ENCODE measurements around the gene ANKRD39.

The ANKRD39 gene

GRCh38 chr2:96887493-96888012 lies 29.7 kb upstream of the ANKRD39 start:
- no peak for DNase-seq

- no peak for DNase-seq
Measured at GRCh38 chr2:96885432-96886347, 27.9 kb upstream of the ANKRD39 start.

DNA sequence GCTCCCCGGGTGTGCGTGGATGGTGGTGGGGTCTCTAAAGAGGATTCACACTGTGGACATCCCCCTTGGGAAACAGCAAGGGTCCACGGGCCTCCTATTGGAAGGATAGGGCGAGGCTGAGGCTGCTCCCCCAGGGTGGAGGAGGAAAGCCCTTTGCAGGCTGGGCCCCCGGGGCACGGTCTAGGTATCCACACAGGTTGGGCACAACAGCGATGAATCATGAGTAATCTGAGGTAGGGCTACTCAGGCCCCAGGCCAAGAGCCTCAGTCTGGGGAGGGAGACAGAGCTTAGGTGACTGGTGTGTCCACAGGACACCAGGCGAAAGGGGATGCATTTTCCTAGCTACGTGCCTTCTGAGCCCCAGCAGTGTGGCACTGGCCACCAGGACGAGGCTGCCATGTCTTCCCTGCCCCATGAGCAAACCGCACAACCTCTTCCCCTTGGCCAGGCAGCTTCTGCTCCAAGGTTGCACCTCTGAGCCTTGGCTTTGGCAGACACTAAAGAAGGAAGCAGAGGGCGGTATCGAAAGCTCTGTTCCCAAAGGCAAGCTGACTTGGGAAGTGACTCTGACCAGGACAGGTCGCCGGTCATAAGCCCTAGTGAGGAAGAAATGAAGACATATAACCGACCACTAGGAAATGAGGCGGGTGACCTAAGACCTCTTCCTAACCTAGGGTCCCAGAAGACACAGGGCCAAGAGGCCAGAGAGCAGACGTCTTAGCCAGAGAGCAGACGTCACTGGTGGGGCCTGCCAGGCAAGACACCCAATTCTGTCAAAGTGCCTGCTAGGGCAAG lies 26.7 kb upstream of the ANKRD39 start:
- DNase-seq, result no peak

- no peak for DNase-seq
Measured at GRCh38 chr2:96883306-96883705, 25.5 kb upstream of the ANKRD39 start.

- no peak for DNase-seq
Measured at GRCh38 chr2:96882906-96883305, 25.1 kb upstream of the ANKRD39 start.

DNA sequence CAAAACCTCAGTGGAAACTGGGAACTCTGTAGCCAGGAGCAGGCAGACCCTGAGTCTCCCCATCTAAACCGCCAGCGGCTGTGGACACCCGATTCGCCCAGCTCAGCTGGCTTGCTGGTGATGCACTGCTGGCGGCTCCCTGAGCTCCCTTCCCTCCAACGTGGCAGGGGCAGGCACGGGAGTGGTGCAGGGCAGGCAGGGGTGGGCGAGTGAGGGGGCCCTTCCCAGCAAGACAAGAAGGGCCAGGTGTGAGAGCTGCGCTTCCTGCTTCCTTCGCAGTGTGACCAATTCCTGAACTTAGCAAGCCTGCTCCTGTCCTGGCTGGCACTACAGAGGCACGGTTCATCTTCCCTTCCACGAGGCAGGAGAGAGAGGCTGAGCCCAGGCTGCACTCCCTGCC lies 24.4 kb upstream of the ANKRD39 start:
- no peak for DNase-seq

- DNase-seq, result no peak
Measured at GRCh38 chr2:96881349-96882195, 23.8 kb upstream of the ANKRD39 start.

- DNase-seq, result no peak
Measured at GRCh38 chr2:96880891-96881273, 23.1 kb upstream of the ANKRD39 start.

DNA sequence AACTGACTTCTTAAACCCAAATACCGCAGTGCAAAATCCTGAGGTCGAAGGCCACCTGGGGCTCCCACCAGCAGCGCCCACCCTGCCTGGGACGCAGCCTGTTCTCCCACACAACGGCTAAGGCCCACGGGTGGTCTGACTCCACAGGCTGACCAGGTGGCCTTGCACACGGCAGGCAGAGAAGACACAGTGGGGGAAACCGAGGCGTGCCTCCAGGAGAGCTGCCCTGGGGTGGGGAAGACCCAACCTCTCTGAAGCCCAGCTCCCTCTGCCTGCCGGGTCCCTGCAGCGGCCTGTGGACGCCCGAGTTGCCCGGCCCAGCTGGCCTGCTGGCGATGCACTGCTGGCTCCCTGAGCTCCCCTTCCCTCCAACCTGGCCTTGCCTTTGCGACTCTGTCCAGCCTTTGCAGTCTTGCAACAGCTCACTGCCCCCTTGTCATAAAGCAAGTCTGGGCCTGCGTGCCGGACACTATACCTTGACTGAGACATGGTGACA lies 21.8 kb upstream of the ANKRD39 start:
- no peak for DNase-seq

DNA sequence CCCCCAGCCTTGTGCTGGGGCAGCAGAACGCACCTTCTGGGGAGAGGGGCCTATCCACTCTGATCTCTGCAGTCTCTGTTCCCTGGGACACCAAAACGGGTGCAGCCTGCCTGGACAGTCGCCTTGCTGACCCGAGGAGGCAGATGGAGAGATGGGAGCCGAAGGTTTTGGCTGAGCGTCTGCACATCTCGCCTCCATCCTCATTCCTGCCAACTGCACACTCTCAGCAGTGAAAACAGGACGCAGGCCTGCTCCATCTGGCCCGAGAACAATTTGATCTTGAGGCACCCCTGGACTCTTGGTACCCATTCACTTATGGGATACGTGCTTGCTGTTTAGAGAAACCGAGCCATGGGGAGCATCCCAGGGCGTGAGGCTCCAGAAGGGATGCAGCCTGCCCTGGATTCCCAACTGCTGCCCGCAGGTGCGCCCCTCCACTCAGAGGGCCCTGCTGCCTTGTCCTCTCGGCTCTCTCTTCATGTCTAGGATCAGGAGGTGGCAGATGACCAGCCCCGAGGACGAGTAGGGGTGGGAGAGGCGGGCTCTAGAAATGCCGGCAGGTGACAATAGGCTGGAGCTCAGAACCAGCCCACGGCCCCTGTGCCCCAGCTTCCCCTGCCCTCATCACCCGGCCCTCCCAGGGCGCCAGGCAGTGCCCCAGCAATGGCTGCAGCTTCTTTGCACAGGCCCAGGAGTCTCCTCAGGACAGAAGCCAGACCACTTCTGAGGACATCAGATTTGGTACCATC lies 21.2 kb upstream of the ANKRD39 start:
- DNase-seq, result no peak

GRCh38 chr2:96878171-96878570 lies 20.4 kb upstream of the ANKRD39 start:
- DNase-seq, result no peak

- DNase-seq, result no peak
Measured at GRCh38 chr2:96877631-96878092, 19.8 kb upstream of the ANKRD39 start.

GRCh38 chr2:96877042-96877451 lies 19.2 kb upstream of the ANKRD39 start:
- no peak for DNase-seq

DNA sequence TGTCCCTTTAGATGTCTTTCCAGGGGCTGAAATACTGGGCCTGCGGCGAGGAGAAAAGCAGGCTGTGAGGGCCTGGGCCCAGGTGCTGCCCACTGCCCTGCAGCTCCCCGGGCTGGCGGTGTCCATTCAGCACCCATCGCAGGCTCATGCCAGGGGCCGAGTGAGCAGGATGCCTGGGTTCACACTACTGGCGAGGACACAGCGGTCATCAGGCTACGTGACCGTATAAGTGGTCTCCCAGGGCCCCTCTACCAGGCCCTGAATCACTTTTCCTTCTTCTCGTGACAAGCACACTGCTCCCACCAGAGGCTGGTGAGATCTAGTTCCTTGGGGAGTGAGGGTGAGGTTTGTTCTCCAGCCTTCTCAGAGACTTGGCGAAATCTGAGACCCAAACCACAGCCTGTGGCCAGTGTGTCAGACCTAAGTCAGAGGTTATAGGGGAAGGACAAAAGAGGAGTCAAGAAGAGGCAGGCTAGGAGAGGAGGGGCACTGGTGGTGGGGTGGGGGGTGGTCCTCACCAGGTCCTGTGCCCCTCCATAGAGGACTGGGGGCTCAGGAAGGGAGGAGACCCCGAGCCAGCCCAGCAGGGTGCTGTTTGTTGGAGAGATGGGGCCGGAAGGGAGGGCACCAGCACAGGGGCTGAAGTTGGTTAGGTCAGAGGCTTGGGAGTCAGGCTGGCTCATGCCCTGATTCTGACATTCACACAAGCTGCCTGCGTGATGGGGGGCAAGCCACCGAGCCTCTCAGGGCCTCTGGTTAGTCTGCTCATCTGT lies 18.6 kb upstream of the ANKRD39 start:
- no peak for DNase-seq

- DNase-seq, result no peak
Measured at GRCh38 chr2:96875498-96876268, 17.9 kb upstream of the ANKRD39 start.

- no peak for DNase-seq
Measured at GRCh38 chr2:96874198-96874831, 16.5 kb upstream of the ANKRD39 start.

DNA sequence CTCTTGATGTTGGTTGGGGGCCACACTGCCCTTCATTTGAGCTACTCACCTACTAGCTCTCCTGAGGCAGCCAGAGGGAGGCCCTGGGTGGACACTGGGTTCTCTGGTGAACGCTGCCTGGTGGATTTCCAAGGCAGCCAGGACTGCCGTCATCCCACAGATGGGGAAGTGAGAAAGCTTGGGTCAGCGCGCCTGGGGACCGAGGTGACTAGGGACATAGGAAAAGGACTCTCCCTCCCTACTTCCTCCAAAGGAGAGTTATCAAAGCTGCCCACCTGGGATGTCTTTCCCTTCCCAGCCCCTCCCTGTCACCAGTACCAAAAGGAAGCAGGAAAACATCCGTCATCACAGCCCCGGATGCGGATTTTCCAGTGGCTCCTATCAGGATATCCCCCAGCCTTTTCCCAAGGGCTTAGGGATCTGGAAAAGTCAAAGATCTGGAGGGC lies 15.9 kb upstream of the ANKRD39 start:
- DNase-seq, result no peak

DNA sequence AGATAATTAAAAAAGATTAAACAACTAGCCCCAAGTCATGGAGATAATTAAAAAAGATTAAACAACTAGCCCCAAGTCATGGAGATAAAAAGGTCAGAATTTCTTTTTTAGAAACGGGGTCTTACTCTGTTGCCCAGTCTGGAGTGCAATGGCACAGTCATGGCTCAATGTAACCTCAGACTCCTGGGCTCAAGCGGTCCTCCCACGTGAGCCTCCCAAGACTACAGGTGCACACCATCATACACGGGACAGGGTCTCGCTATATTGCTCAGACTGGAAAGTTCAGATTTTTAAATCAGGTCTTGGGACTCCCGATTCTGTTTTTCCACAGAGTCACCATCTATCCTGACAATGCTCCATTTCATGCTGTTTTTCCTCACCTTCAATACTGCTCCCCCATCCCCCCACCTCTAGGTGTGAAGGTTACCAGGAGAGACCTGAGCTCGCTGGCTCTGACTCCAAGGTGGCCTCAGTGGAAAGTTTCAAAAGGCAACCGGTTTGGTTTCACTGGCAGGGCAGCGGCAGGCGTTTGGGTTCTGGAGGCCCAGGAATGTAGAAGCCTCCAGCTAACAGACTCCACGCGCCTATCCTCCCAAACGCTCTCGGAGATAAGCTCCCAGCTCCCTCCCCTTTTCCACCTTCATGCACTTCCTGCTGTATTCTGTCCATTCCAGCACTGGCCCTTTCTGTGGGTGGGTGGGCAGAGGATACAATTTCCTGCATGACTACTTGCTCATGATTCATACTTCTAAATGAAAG lies 15.0 kb upstream of the ANKRD39 start:
- no peak for DNase-seq
